ENCODE measurements around the gene CDK10.

GRCh38 chr16:89657442-89658220 is 28.9 kb upstream of the CDK10 start, which contains the start of the genes CHMP1A and SPATA33:
- TF ChIP-seq CTCF (IDR thresholded peaks at IDR 0.05; ENCODE audit: borderline replicate concordance, extremely low read depth, low read length, poor library complexity, severe bottlenecking) (no peak), EZH2 (IDR thresholded peaks at IDR 0.05; ENCODE audit: borderline replicate concordance, low read depth, low read length, severe bottlenecking) (no peak)
